ENCODE measurements around the gene NSFL1C. TPM values are rescaled to one million over a fixed set of nuclear protein-coding genes. Genes with fewer than 3 reads are reported as not detected.
"Not testable (repeated sequence)": the region's sequence is repeated elsewhere in the genome, so short reads cannot be mapped to it uniquely, and the experiment has no call there.

Gene NSFL1C
- total RNA-seq = 29.3 TPM

DNA sequence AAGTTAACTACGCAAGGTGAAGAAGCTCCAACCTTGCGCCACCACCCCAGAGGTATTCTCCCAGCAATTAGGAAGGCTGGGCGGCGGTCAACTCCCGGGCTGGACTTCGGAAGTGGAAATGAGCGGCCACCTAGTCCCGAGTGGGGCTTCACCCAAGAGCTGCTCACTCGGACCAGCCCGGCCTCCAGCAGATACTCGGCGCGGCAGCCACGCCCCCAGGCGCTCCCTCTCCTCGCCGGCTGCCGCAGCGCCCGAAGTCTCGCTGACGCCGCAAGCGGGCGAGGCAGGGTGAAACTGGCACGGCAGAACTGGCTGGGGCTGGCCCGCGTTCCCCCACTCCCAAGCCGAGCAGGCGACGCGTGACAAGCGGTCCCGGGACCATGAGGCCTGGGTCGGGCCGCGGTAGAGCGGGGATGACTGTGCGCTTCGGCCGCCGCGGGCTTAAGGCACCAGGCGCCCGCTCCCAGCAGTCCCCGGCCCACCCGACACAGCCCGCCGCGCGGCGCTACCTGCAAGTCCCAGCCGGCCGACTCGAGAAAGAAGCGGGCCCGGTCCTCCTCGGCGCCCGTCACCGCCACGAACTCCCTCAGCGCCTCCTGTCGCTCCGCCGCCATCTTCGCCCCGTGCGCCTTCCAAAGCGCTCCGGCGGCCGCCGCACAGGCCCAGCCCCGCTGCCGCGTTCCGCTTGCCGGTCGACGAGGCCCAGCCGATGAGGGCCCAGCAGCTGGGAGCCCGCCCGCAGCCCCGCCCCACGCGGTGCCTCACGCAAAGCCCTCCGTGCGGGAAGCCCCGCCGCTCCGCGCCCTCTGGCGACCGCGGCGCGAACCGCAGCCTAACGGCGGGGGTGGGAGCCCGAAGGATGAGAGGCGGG lies at the start of gene NSFL1C:
Gene NSFL1C, minus strand, starts transcription at position 639 of the 871 bp plus-strand sequence. Its CDS starts 25 bp downstream, at position 614.
- no peak for FAIRE-seq
- DNase-seq (ENCODE audit: low spot score in 2 of 2) = peak; percentile 96 to 97

- DNase-seq (ENCODE audit: low spot score in 2 of 2) (no peak), FAIRE-seq (no peak)
These were observed 47.2 kb upstream of the NSFL1C start for GRCh38 chr20:1513801-1514200.

- no peak for FAIRE-seq
- DNase-seq (ENCODE audit: low spot score in 2 of 2) = peak in 1 of 2 donors; percentile 32
These were observed 42.6 kb upstream of the NSFL1C start for GRCh38 chr20:1509237-1509636.

- no peak for FAIRE-seq
- DNase-seq (ENCODE audit: low spot score in 2 of 2) = no peak
These were observed 41.9 kb upstream of the NSFL1C start for GRCh38 chr20:1508574-1508973.

DNA sequence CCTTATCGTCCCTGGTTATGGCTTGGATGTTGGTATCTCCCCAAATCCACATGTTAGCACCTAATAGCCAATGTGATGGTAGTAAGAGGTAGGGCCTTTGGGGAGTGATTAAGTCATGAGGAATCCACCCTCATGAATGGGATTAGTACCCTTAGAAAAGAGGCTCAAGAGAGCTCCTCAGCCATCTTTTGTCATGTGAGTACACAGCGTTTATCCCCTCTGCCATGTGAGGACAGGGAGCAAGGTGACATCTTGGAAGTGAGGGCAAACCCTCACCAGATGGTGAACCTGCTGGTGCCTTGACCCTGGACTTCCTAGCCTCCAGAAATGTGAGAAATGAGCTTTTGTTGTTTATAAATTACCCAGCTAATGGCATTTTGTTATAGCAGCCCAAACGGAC lies 40.6 kb upstream of the NSFL1C start:
- no peak for FAIRE-seq
- DNase-seq (ENCODE audit: low spot score in 2 of 2) = no peak

- DNase-seq (ENCODE audit: low spot score in 2 of 2) (no peak), FAIRE-seq (no peak)
These were observed 39.2 kb upstream of the NSFL1C start for GRCh38 chr20:1505871-1506270.

DNA sequence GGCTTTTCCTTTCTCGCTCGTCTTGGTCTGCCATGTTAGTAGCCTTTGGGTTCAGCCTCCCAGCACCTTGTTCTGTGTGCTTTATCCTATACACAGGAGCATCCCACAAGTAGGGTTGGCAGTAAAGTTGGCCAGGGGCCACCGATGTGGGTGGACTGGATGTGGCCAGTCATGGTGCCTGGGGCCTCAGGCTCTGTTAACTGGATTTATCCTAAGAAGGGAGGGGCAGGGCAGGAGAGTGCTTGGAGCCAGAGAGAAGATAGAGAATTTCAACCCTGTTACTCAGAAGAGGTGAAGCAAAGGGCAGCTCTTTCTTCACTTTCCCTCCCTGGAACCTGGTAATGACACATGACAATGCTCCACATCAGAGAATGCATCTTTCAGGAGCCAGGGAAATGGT lies 38.7 kb upstream of the NSFL1C start:
- FAIRE-seq = no peak
- DNase-seq (ENCODE audit: low spot score in 2 of 2) = no peak

DNA sequence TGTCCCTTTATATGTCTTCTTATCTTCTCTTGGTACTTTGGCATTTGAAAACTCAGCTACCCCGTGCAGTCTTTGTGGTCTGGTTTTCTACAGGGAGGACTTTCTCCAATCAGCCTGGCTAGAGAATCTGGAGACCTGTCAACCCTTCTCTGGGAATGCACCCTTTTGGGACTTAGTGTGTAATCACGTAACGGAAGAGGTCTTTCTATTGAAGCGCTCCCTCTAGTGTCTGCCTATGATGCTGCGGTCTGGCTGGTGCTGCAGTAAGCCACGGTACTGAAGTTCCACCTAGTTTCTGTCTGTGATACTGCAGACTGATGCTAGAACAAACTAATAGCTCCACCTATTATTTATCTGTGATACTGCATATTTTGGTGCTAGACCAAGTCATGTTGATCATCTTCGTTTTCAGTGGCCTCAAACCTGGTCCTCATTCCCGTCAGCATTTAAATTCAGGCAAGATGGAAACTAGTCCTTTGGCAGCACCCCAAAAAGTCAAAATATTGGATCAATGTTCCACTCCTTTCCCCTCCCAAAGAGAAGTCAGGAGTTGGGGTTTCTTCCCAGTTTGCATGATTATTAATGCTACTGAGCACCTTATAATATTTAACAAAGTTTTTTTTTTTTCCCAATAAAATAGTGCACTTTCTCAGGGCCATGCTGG lies 37.0 kb upstream of the NSFL1C start:
- DNase-seq (ENCODE audit: low spot score in 2 of 2) = peak; percentile 11 to 62
- peak; percentile 13 for FAIRE-seq

- DNase-seq (ENCODE audit: low spot score in 2 of 2) (no peak), FAIRE-seq (no peak)
These were observed 33.8 kb upstream of the NSFL1C start for GRCh38 chr20:1500496-1500895.

DNA sequence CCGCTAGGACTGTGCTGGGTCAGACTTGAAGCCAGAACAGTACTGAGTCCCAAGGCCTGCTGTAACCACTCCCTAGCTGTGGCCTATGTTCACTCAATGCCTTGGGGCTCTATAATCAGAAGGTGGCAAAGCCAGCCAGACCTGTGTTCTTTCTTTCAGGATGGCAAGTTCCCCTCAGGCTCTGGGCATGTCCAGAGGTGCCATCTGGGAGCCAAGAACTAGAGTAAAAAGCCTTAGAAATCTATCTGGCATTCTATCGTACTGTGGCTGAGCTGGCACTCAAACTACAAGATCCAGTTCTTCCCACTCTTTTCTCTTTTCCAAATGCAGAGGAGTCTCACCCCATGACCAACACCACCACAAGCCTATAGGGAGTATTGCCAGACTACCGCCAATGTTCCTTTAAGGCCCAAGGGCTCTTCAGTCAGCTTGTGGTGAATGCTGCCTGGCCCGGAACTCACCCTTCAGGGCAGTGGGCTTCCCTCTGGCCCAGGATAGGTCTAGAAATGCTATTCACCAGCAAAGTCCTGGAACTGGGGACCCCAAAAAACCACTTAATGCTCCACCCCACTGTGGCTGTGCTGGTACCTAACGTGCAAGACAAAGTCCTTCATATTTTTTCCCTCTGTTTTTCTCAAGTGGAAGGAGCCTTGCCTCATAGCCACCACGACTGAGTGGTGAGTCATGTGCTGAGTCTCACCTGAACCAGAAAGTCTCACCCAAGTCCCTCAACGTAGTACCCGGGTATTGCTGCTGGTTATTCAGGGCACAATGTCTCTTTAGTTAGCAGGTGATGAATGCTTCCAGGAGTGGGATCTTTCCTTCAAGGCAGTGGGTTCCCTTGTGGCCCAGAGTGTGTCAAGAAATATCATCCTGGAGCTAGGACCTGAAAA lies 33.1 kb upstream of the NSFL1C start:
- DNase-seq (ENCODE audit: low spot score in 2 of 2) (no peak), FAIRE-seq (no peak)

DNA sequence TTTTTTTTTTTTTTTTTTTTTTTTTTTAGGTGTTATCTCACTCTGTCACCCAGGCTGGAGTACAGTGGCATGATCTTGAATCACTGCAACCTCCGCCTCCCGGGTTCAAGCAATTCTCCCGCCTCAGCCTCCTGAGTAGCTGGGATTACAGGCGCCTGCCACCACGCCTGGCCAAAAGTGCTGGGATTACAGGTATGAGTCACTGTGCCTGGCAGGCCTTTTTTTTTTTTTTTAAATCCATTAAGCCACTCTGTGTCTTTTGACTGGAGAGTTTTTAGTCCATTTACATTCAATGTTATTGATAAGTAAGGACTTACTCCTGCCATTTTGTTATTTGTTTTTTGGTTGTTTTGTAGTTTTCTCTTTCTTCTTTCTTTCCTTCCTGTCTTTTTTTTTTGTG lies 30.7 kb upstream of the NSFL1C start:
- DNase-seq (ENCODE audit: low spot score in 2 of 2); FAIRE-seq: not testable (repeated sequence)

DNA sequence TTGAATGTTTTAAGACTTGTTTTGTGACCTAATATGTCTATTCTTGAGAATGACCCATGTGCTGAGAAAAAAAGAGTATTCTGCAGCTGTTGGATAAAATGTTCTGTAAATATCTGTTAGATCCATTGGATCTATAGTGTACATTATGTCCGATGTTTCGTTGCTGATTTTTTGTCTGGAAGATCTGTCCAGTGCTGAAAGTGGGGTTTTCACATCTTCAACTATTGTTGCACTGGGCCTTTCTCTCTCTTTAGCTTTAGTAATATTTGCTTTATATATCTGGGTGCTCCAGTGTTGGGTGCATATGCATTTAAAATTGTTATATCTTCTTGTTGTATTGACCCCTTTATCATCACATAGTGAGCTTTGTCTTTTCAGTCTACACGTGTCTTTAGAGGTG lies 30.3 kb upstream of the NSFL1C start:
- no peak for DNase-seq (ENCODE audit: low spot score in 2 of 2)
- no peak for FAIRE-seq

DNA sequence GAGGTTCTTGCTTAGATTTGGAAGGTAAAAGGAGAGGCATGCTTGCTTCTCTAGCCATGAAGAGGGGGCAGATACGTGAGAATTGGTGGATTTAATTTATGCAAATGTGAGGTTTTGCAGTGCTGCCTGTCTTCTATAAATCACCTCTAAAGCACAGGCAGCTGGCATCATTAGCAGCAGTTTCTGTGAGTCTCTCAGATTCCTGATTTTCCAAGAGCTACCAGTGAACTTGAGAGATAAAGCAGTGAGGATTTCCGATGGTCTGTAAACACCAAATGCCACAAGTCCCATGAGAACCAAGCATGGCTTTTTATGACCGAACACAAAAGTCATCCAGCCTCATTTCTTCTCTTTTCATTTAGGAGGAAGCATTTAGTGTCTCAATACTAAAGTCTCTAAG lies 27.8 kb upstream of the NSFL1C start:
- DNase-seq (ENCODE audit: low spot score in 2 of 2) (no peak), FAIRE-seq (no peak)

DNA sequence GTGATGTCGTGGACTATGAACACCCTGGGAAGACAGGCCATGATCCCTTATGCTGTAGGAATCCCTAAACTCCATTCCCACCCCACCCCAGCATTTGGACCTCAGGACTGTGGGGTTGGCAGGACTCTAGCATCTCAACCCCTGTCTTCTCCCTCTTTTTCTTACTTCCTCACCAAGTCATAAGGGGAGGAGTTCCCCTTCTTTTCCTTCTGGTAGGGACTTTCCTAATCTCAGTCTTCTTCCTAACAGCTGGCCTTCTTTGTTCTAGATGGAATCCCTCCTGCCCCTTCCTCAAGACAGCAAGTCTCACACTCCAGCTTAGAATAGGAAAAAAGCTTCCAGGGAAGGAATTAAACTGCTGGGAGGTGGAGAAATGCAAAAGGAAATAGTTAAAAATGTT lies 26.9 kb upstream of the NSFL1C start:
- no peak for FAIRE-seq
- DNase-seq (ENCODE audit: low spot score in 2 of 2) = no peak

DNA sequence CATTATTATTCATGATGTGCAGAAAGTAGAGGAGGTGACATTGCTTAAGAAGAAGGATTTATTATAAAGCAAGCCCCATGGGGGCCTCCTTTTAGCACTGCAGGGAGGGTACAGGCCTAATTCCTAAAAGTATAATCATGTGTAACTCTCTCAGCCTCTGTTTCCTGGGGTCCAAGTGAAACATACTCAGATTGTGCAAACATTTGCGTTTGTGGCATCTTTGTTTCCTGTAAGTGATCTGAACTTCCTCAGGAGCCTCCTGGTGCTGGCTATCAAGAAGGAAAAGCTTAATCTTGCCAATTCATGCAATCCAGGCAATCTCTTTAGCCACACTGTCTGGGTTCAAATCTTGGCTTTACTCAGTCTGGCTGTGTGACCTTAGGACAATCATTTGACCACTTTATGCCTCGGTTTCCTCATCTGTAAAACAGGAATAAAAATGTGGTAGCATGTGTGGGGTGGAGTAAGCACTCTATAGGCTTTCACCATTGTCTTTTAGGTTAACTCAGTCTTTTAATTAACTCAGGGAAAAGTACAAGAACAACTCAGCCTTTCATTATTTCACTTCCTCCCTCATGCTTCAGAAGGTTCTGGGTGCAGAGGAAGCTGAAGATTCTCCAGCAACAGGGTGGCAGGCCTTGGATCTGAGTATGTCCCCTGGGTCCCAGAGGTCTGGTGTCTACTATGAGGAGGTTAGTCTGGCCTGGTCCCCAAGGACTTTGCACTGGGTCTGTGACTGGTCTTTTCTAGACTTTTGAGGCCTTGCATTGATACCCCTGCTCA lies 25.4 kb upstream of the NSFL1C start:
- DNase-seq (ENCODE audit: low spot score in 2 of 2) (no peak), FAIRE-seq (no peak)

- DNase-seq (ENCODE audit: low spot score in 2 of 2) (no peak), FAIRE-seq (no peak)
These were observed 24.7 kb upstream of the NSFL1C start, which contains the start of gene SIRPB2 for GRCh38 chr20:1491281-1491840. SIRPB2 (minus strand) TSS chr20:1491420; CDS start chr20:1491359, 61 bp downstream.

GRCh38 chr20:1490643-1491195 lies 24.1 kb upstream of the NSFL1C start:
- no peak for DNase-seq (ENCODE audit: low spot score in 2 of 2)
- no peak for FAIRE-seq

GRCh38 chr20:1489764-1490436 lies 23.3 kb upstream of the NSFL1C start:
- no peak for DNase-seq (ENCODE audit: low spot score in 2 of 2)
- no peak for FAIRE-seq

DNA sequence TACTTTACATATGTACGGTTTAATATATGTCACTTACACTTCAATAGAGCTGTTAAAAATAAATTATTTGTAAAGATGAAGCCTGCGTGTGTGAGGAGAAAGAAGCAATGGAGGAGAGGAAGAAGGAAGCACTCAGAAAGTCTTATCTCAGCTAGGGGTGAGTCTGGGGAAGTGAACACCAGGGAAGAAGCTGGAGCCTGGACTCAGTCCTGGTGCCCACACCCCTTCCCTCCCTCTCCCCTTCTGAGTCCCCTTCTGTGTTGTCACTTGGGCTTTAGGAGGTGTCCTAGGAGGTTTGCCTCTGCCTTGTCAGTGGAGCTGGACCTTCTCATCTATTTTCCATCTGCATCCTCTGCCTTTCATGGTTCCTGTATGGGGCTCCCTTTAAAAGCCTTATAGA lies 22.7 kb upstream of the NSFL1C start:
- DNase-seq (ENCODE audit: low spot score in 2 of 2) (no peak), FAIRE-seq (no peak)

Measured in frontal cortex (tissue), 4 donors.